HG03571 (cell line): ENCODE results near the gene CHST9.
"Not testable (repeated sequence)": the region's sequence is repeated elsewhere in the genome, so short reads cannot be mapped to it uniquely, and the experiment has no call there.

Source experiments
- ATAC-seq: cut with Tn5 transposase; IDR thresholded peaks from one replicate; pipeline ENCODE4 v1.9.1; 2021; ENCODE audit not compliant: unreplicated experiment

CHST9 gene

GRCh38 chr18:26941584-26941983 is 243.5 kb downstream of the CHST9 start:
- ATAC-seq, result no peak

GRCh38 chr18:26940744-26941398 is 244.2 kb downstream of the CHST9 start:
- no peak for ATAC-seq

GRCh38 chr18:26931659-26932058 is 253.4 kb downstream of the CHST9 start:
- ATAC-seq, result no peak

GRCh38 chr18:26930630-26931029 is 254.5 kb downstream of the CHST9 start:
- ATAC-seq, result no peak

- no peak for ATAC-seq
Observed at GRCh38 chr18:26928670-26929313, 256.3 kb downstream of the CHST9 start.

GRCh38 chr18:26927822-26928221 is 257.3 kb downstream of the CHST9 start:
- ATAC-seq, result not testable (repeated sequence)

GRCh38 chr18:26926066-26926675 is 258.9 kb downstream of the CHST9 start:
- no peak for ATAC-seq

- ATAC-seq, result no peak
Observed at GRCh38 chr18:26925313-26925712, 259.8 kb downstream of the CHST9 start.

- no peak for ATAC-seq
Observed at GRCh38 chr18:26922313-26922712, 262.8 kb downstream of the CHST9 start.

- no peak for ATAC-seq
Observed at GRCh38 chr18:26920644-26921043, 264.5 kb downstream of the CHST9 start.

GRCh38 chr18:26919627-26920026 is 265.5 kb downstream of the CHST9 start:
- ATAC-seq, result no peak

- no peak for ATAC-seq
Observed at GRCh38 chr18:26919201-26919600, 265.9 kb downstream of the CHST9 start.

GRCh38 chr18:26911840-26912239 is 273.3 kb downstream of the CHST9 start:
- no peak for ATAC-seq

GRCh38 chr18:26909599-26910290 is 275.4 kb downstream of the CHST9 start:
- no peak for ATAC-seq

- ATAC-seq, result no peak
Observed at GRCh38 chr18:26908906-26909305, 276.2 kb downstream of the CHST9 start.

- no peak for ATAC-seq
Observed at GRCh38 chr18:26902291-26902690, 282.8 kb downstream of the CHST9 start.

GRCh38 chr18:26901020-26901419 is 284.1 kb downstream of the CHST9 start:
- ATAC-seq, result no peak

- no peak for ATAC-seq
Observed at GRCh38 chr18:26894426-26894825, 290.7 kb downstream of the CHST9 start.

- ATAC-seq, result no peak
Observed at GRCh38 chr18:26893996-26894395, 291.1 kb downstream of the CHST9 start.

GRCh38 chr18:26888259-26888658 is 296.8 kb downstream of the CHST9 start:
- no peak for ATAC-seq

GRCh38 chr18:26875040-26875654 is 310.0 kb downstream of the CHST9 start:
- no peak for ATAC-seq
